CD4-positive, alpha-beta T cell (primary cell): ENCODE data around the gene ACER2. TPM values are rescaled to one million over a fixed set of nuclear protein-coding genes. Genes with fewer than 3 reads are reported as not detected.
"Not testable (repeated sequence)": the region's sequence is repeated elsewhere in the genome, so short reads cannot be mapped to it uniquely, and the experiment has no call there.

Source experiments
- ATAC-seq: fragments of 200-7000 bp; cut with Tn5 transposase; one replicate; pipeline ENCODE4 v1.10.0; 2022; ENCODE audit warnings: mild to moderate bottlenecking; ENCODE audit not compliant: poor library complexity
- CTCF ChIA-PET: fragments of 350-600 bp; sonication (Branson Sonifier 250); formaldehyde crosslinking; loops from one replicate; lab custom pipeline; 2021; ENCODE audit warnings: antibody characterized with exemption, inconsistent platforms; lab: Charles Lee
- POLR2A ChIA-PET: fragments of 350-600 bp; sonication (Branson Sonifier 250); formaldehyde crosslinking; loops from one replicate; lab custom pipeline; 2021; ENCODE audit warnings: antibody characterized with exemption, inconsistent platforms; lab: Charles Lee
- DNase-seq, 14 experiments: peaks; one replicate each; pipeline ENCODE4 v3.0.0-alpha.2; 2013 to 2020; ENCODE audit warnings: mixed read lengths in 2 of 14
- H3K27ac ChIP-seq, 2 donors: one replicate each; pipeline versions ENCODE4 v1.5.1 to v1.7.0; 2013; ENCODE audit warnings: low read length in 2 of 2, low read depth in 1 of 2, mild to moderate bottlenecking in 1 of 2
- H3K27me3 ChIP-seq, 2 experiments: 1 replicate in 1 of 2; 2 replicates in 1 of 2; pipeline versions ENCODE4 v1.6.1 to v1.7.0; 2013; ENCODE audit warnings: low read length in 2 of 2, control low read depth in 1 of 2, mild to moderate bottlenecking in 1 of 2, moderate library complexity in 1 of 2; ENCODE audit not compliant: insufficient read depth in 2 of 2, control insufficient read depth in 1 of 2
- H3K36me3 ChIP-seq: one replicate; pipeline ENCODE4 v1.6.1; 2013; ENCODE audit warnings: low read length, control low read depth; ENCODE audit not compliant: insufficient read depth
- H3K4me1 ChIP-seq: one replicate; pipeline ENCODE4 v1.6.1; 2013; ENCODE audit warnings: low read length, control low read depth; ENCODE audit not compliant: insufficient read depth
- H3K4me3 ChIP-seq: one replicate; pipeline ENCODE4 v1.5.1; 2013; ENCODE audit warnings: mild to moderate bottlenecking, low read length, moderate library complexity
- H3K9me3 ChIP-seq, 2 experiments: 1 replicate in 1 of 2; 2 replicates in 1 of 2; pipeline versions ENCODE4 v1.6.1 to v1.7.0; 2013; ENCODE audit warnings: low read length in 2 of 2, mild to moderate bottlenecking in 2 of 2, control low read depth in 1 of 2, moderate library complexity in 1 of 2; ENCODE audit not compliant: control insufficient read depth in 1 of 2, insufficient read depth in 1 of 2
- H3K27ac Mint-ChIP-seq: one replicate; pipeline ENCODE4 v1.8.0; 2020; ENCODE audit warnings: mixed read lengths
- H3K27me3 Mint-ChIP-seq: one replicate; pipeline ENCODE4 v1.8.0; 2021; ENCODE audit warnings: mixed read lengths
- H3K36me3 Mint-ChIP-seq: one replicate; pipeline ENCODE4 v1.8.0; 2021; ENCODE audit warnings: low read depth, mixed read lengths
- H3K4me1 Mint-ChIP-seq: one replicate; pipeline ENCODE4 v1.8.0; 2021; ENCODE audit warnings: low read depth, mixed read lengths
- H3K4me3 Mint-ChIP-seq: one replicate; pipeline ENCODE4 v1.8.0; 2020; ENCODE audit warnings: mild to moderate bottlenecking, mixed read lengths
- H3K9me3 Mint-ChIP-seq: one replicate; pipeline ENCODE4 v1.8.0; 2020; ENCODE audit warnings: mixed read lengths
- intact Hi-C, 2 experiments: fragments of 100-400 bp; cut with DNase I in 1 of 2; cut with micrococcal nuclease in 1 of 2; formaldehyde crosslinking; loops; one replicate each; pipeline versions ENCODE4 v1.15.1 to v1.9.0; 2023 to 2025; cut with DNase I, micrococcal nuclease
- total RNA-seq, 174 experiments: library from RNA in 2 of 174; stranded (reverse) in 2 of 174; gene quantifications; one replicate each; pipeline ENCODE4 v1.2.3 and lab custom pipeline; 2021 to 2026
- TF ChIP-seq, protein P1 (sequence below): fragments of 200-600 bp; IDR thresholded peaks from one replicate; pipeline ENCODE4 v1.8.0; 2022; ENCODE audit warnings: antibody characterized with exemption, mild to moderate bottlenecking

The ACER2 gene
- total RNA-seq, 2 experiments from 2014 or later = 1.2 to 1.4 TPM

DNA sequence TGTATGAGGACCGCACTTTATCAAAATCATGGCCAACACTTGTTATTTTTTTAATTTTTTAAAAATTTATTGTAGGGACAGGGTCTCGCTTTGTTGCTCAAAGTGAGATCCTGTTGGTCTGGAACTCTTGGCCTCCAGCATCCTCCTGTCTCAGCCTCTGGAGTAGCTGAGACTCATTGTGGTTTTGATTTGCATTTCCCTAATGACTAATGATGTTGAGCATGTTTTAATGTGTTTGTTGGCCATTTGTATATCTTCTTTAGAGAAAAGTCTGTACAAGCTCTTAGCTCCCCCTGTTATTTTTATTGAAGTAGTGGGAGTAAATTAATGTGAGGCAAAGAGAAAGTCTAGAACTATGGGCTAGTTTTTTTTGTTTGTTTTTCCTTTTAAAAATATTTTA is 27.2 kb upstream of the ACER2 start:
- H3K9me3 ChIP-seq = no peaks in the 10 kb centered on the region
- intact Hi-C loops = loop anchor here in 1 of 2 experiments (2.0 kb wide), 1 partner anchor 279 kb away; the partner anchor contains the start of gene HAUS6
- peaks cover 25% of the 10 kb centered on the region for H3K36me3 ChIP-seq
- no peak overlapping the region for H3K27ac ChIP-seq
- peaks cover 23% of the 10 kb centered on the region for H3K4me1 ChIP-seq
- H3K27me3 ChIP-seq = no peaks in the 10 kb centered on the region
- H3K4me1 Mint-ChIP-seq = peaks cover 47% of the 10 kb centered on the region
- no peaks in the 10 kb centered on the region for H3K9me3 Mint-ChIP-seq
- H3K4me3 Mint-ChIP-seq = no peak overlapping the region
- no peak overlapping the region for H3K27ac Mint-ChIP-seq
- no peak overlapping the region for H3K4me3 ChIP-seq
- ChIA-PET POLR2A (no interaction called here), CTCF (no interaction called here)
- H3K36me3 Mint-ChIP-seq = peaks cover 38% of the 10 kb centered on the region
- no peaks in the 10 kb centered on the region for H3K27me3 Mint-ChIP-seq
- DNase-seq = no peak
- TF ChIP-seq, protein P1, sequence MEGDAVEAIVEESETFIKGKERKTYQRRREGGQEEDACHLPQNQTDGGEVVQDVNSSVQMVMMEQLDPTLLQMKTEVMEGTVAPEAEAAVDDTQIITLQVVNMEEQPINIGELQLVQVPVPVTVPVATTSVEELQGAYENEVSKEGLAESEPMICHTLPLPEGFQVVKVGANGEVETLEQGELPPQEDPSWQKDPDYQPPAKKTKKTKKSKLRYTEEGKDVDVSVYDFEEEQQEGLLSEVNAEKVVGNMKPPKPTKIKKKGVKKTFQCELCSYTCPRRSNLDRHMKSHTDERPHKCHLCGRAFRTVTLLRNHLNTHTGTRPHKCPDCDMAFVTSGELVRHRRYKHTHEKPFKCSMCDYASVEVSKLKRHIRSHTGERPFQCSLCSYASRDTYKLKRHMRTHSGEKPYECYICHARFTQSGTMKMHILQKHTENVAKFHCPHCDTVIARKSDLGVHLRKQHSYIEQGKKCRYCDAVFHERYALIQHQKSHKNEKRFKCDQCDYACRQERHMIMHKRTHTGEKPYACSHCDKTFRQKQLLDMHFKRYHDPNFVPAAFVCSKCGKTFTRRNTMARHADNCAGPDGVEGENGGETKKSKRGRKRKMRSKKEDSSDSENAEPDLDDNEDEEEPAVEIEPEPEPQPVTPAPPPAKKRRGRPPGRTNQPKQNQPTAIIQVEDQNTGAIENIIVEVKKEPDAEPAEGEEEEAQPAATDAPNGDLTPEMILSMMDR = no peak
- ATAC-seq = no peak

DNA sequence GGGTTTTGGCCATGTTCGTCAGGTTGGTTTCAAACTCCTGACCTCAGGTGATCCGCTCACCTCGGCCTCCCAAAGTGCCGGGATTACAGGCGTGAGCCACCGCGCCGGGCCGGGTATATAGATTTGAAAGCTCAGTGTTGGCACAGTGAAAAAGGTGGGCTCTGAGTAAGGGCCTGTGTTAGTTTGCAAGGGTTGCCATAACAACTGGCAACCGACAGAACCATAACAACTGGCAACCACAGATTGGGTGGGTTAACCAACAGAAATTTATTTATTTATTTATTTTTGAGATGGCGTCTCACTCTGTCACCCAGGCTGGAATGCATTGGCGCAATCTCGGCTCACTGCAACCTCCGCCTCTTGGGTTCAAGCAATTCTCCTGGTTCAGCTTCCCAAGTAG is 23.6 kb upstream of the ACER2 start:
- not testable (repeated sequence) for DNase-seq

DNA sequence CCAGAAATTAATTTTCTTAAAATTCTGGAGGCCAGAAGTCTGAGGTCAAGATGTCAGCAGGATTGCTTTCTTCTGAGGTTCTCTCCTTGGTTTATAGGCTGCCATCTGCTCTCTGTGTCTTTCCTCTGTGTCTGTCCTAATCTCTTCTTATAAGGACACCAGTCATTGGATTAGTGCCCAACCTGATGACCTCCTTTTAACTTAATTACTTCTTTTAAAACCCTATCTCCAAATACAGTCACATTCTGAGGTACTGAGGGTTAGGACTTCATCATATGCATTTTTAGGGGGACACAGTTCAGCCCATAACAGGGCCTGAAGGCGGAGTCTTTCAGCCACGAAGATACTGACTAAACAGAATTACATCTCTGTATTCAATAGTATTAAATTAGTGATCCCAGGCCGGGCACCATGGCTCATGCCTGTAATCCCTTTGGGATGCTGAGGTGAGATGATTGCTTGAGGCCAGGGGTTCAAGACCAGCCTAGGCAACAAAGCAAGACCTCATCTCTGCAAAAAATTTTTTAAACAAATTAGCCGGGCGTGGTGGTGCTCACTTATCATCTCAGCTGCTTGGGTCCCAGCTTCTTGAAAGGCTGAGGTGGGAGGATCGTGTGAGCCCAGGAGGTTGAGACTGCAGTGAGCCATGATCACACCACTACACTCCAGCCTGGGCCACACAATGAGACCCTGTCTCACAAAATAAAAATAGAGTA is 22.9 kb upstream of the ACER2 start:
- POLR2A ChIA-PET = no interaction called here
- H3K4me3 ChIP-seq = no peak overlapping the region
- no peaks in the 10 kb centered on the region for H3K27me3 ChIP-seq
- Mint-ChIP-seq H3K27ac (no peak overlapping the region), H3K4me3 (no peak overlapping the region), H3K36me3 (no peaks in the 10 kb centered on the region), H3K9me3 (no peaks in the 10 kb centered on the region), H3K27me3 (peaks cover 12% of the 10 kb centered on the region), H3K4me1 (peaks cover 10% of the 10 kb centered on the region)
- no peaks in the 10 kb centered on the region for H3K36me3 ChIP-seq
- no peak for ATAC-seq
- no peak overlapping the region for H3K27ac ChIP-seq
- CTCF ChIA-PET = no interaction called here
- H3K9me3 ChIP-seq = no peaks in the 10 kb centered on the region
- no peaks in the 10 kb centered on the region for H3K4me1 ChIP-seq
- intact Hi-C loops = no loop called here
- TF ChIP-seq, protein P1 = no peak
- no peak for DNase-seq

More for the DNA sequence above, 23.6 kb upstream of the ACER2 start:
- H3K4me3 Mint-ChIP-seq, H3K4me3 ChIP-seq, H3K27me3 ChIP-seq, H3K36me3 Mint-ChIP-seq, intact Hi-C loops, H3K4me1 ChIP-seq, H3K36me3 ChIP-seq, H3K27ac Mint-ChIP-seq, CTCF ChIA-PET, H3K27ac ChIP-seq, H3K9me3 Mint-ChIP-seq, ATAC-seq, H3K9me3 ChIP-seq, POLR2A ChIA-PET: not testable (repeated sequence)
- H3K4me1 Mint-ChIP-seq = peaks cover 16% of the 10 kb centered on the region
- H3K27me3 Mint-ChIP-seq = peaks cover 12% of the 10 kb centered on the region
